SK-N-MC (cell line): ENCODE results near the gene FER.

Experiments
- FOXP2 ChIP-seq: optimal IDR thresholded peaks from 2 replicates; pipeline ENCODE3; 2011; ENCODE audit warnings: mild to moderate bottlenecking, moderate library complexity; ENCODE audit not compliant: insufficient read depth; ENCODE audit errors: extremely low read length, control extremely low read depth
- POLR2AphosphoS5 ChIP-seq: IDR thresholded peaks from 2 replicates; pipeline ENCODE4 v1.6.1; 2012; ENCODE audit warnings: mild to moderate bottlenecking, low read depth, low read length, borderline replicate concordance

DNA sequence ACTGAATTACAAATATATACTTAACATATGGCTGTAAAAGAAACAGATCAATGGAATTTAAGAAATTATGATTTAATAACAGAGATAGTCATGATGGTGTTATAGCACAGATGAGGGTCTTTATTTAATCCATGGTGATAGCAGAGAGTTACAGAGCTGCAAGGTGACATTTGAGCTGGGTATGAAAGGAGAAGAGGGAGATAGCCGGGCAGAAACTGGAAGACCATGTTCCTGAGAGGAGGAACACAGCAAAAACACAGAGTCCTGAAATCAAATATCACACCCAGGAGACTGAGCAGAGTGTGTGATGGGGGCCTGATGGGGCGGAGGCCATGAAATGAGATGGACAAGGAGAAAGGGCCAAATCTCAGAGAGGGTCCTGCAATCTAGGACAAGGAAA is 498.7 kb downstream of the FER start:
- TF ChIP-seq POLR2AphosphoS5 (no peak), FOXP2 (no peak)
